GM12878 (cell line): ENCODE data around the gene FDXACB1. TPM values are rescaled to one million over a fixed set of nuclear protein-coding genes. Genes with fewer than 3 reads are reported as not detected.

Experiments used
- ATAC-seq: fragments of 200-7000 bp; cut with Tn5 transposase; 3 replicates; pipeline ENCODE4 v1.9.1; 2020; ENCODE audit warnings: mild to moderate bottlenecking, moderate library complexity
- BruUV-seq: library from RNA; stranded (reverse); fragments of 400-500 nt; replicated peaks from 2 replicates; lab custom pipeline; 2021; lab: Mats Ljungman, UMichigan
- CTCF ChIA-PET: fragments of 300-600 bp; sonication (Branson Sonifier 250); formaldehyde crosslinking; extraction: SDS; loops from one replicate; lab custom pipeline; 2021; ENCODE audit warnings: inconsistent platforms; lab: Yijun Ruan, JAX
- POLR2A ChIA-PET: fragments of 350-600 bp; formaldehyde crosslinking; extraction: SDS; loops from one replicate; lab custom pipeline; 2021; ENCODE audit warnings: inconsistent platforms; lab: Charles Lee
- RAD21 ChIA-PET: fragments of 300-600 bp; sonication (Branson Sonifier 250); formaldehyde crosslinking; loops from one replicate; lab custom pipeline; 2023; ENCODE audit warnings: antibody characterized with exemption; ENCODE audit not compliant: unreplicated experiment; lab: Charles Lee
- SMC1A ChIA-PET: fragments of 300-600 bp; sonication (Branson Sonifier 250); formaldehyde crosslinking; loops from one replicate; lab custom pipeline; 2023; ENCODE audit not compliant: unreplicated experiment, uncharacterized antibody; lab: Charles Lee
- DNase-seq: peaks from one replicate; pipeline ENCODE4 v3.0.0-alpha.2; 2011; ENCODE audit warnings: low read depth, low spot score
- FAIRE-seq: peaks from 3 replicates; lab custom pipeline; 2011; peaks lifted over from hg19 to GRCh38; lab: Jason Lieb, UNC
- H2AFZ ChIP-seq: 2 replicates; pipeline ENCODE4 v1.6.0; 2011; ENCODE audit warnings: low read depth, low read length, control low read depth; ENCODE audit not compliant: control insufficient read depth
- H3K27ac ChIP-seq: 2 replicates; pipeline ENCODE4 v1.5.1; 2011; ENCODE audit warnings: control low read depth; ENCODE audit not compliant: control insufficient read depth, insufficient read depth
- H3K27me3 ChIP-seq, 2 experiments: replicated peaks in 1 of 2; 2 replicates each; pipeline versions ENCODE4 v1.6.0 to v1.6.1; 2011; ENCODE audit warnings: low read length in 1 of 2; ENCODE audit not compliant: control insufficient read depth in 2 of 2, insufficient read depth in 2 of 2
- H3K36me3 ChIP-seq, 2 experiments: 2 replicates each; pipeline ENCODE4 v1.5.1; 2011; ENCODE audit warnings: low read length in 1 of 2; ENCODE audit not compliant: control insufficient read depth in 2 of 2, insufficient read depth in 2 of 2
- H3K4me1 ChIP-seq: 2 replicates; pipeline ENCODE4 v1.6.1; 2011; ENCODE audit warnings: mild to moderate bottlenecking, low read length, moderate library complexity, mixed read lengths; ENCODE audit not compliant: control insufficient read depth, insufficient read depth
- H3K4me2 ChIP-seq: 2 replicates; pipeline ENCODE4 v1.6.0; 2011; ENCODE audit warnings: control low read depth; ENCODE audit not compliant: control insufficient read depth, insufficient read depth
- H3K4me3 ChIP-seq: fragments of 200-600 bp; sonication (generic); 2 replicates; pipeline ENCODE4 v1.5.1; 2016
- H3K79me2 ChIP-seq: 2 replicates; pipeline ENCODE4 v1.6.0; 2011; ENCODE audit warnings: low read length; ENCODE audit not compliant: control insufficient read depth, insufficient read depth
- H3K9ac ChIP-seq: 2 replicates; pipeline ENCODE4 v1.8.0; 2011; ENCODE audit warnings: low read length, control low read depth, mixed read lengths; ENCODE audit not compliant: control insufficient read depth, insufficient read depth
- H3K9me3 ChIP-seq: replicated peaks from 3 replicates; pipeline ENCODE4 v1.5.1; 2011; ENCODE audit warnings: mild to moderate bottlenecking, low read length; ENCODE audit not compliant: control insufficient read depth, insufficient read depth
- H4K20me1 ChIP-seq: 2 replicates; pipeline ENCODE4 v1.6.0; 2011; ENCODE audit not compliant: control insufficient read depth, insufficient read depth
- BACH1 ChIP-seq: fragments of 450-650 bp; IDR thresholded peaks from 2 replicates; pipeline ENCODE4 v1.6.1; 2017; ENCODE audit warnings: mild to moderate bottlenecking, borderline replicate concordance
- BHLHE40 ChIP-seq, 2 experiments: fragments of 450-650 bp in 1 of 2; IDR thresholded peaks; 2 replicates each; pipeline ENCODE4 v1.6.1; 2011 to 2017; ENCODE audit warnings: low read depth in 2 of 2, borderline replicate concordance in 1 of 2, improper control_type of control experiment in 1 of 2, low read length in 1 of 2, mild to moderate bottlenecking in 1 of 2
- BRCA1 ChIP-seq: IDR thresholded peaks from 2 replicates; pipeline ENCODE4 v1.6.1; 2011; ENCODE audit warnings: low read depth, low read length, improper control_type of control experiment
- CHD1 ChIP-seq: IDR thresholded peaks from 2 replicates; pipeline ENCODE4 v1.6.1; 2012; ENCODE audit warnings: low read depth, low read length, improper control_type of control experiment
- DPF2 ChIP-seq: fragments of 450-650 bp; IDR thresholded peaks from 2 replicates; pipeline ENCODE4 v1.6.1; 2017; ENCODE audit warnings: mild to moderate bottlenecking
- IRF4 ChIP-seq: IDR thresholded peaks from 2 replicates; pipeline ENCODE4 v1.6.1; 2011; ENCODE audit warnings: low read depth, low read length
- JUND ChIP-seq: IDR thresholded peaks from 2 replicates; pipeline ENCODE4 v1.6.1; 2012; ENCODE audit warnings: low read depth, mild to moderate bottlenecking, low read length, improper control_type of control experiment, moderate library complexity
- KLF5 ChIP-seq: fragments of 450-650 bp; IDR thresholded peaks from 2 replicates; pipeline ENCODE4 v1.6.1; 2014; ENCODE audit warnings: mild to moderate bottlenecking; ENCODE audit not compliant: partially characterized antibody
- MLLT1 ChIP-seq: fragments of 450-650 bp; IDR thresholded peaks from 2 replicates; pipeline ENCODE4 v1.6.1; 2016; ENCODE audit warnings: mild to moderate bottlenecking
- NR2F1 ChIP-seq: fragments of 450-650 bp; conservative IDR thresholded peaks from 2 replicates; pipeline ENCODE4 v1.6.1; 2017; ENCODE audit warnings: mild to moderate bottlenecking
- POLR2A ChIP-seq: IDR thresholded peaks from 2 replicates; pipeline ENCODE4 v1.6.1; 2011; ENCODE audit warnings: low read depth, mild to moderate bottlenecking, low read length
- SREBF1 ChIP-seq: IDR thresholded peaks from 2 replicates; pipeline ENCODE4 v1.6.1; 2012; ENCODE audit warnings: mild to moderate bottlenecking, low read length
- TCF7 ChIP-seq: IDR thresholded peaks from 2 replicates; pipeline ENCODE4 v1.6.1; 2014; ENCODE audit warnings: antibody characterized with exemption, borderline replicate concordance
- ZBTB40 ChIP-seq: fragments of 450-650 bp; IDR thresholded peaks from 2 replicates; pipeline ENCODE4 v1.6.1; 2016; ENCODE audit warnings: mild to moderate bottlenecking, moderate library complexity, borderline replicate concordance
- WGBS: methylation state at CpG from one replicate; pipeline ENCODE4 v1.1.6; 2016; ENCODE audit warnings: low lambda C conversion rate; ENCODE audit not compliant: insufficient replicate concordance, insufficient coverage; ENCODE audit errors: missing lambda C conversion rate; 5-methylcytosine and 5-hydroxymethylcytosine counted together
- in situ Hi-C: fragments of 300-500 bp; cut with MboI; formaldehyde crosslinking; loops from 9 replicates; pipeline ENCODE4 v1.14.3; 2018; ENCODE audit warnings: mixed read lengths
- intact Hi-C: fragments of 100-400 bp; cut with micrococcal nuclease; formaldehyde crosslinking; loops from one replicate; pipeline ENCODE4 v1.14.2; 2022; ENCODE audit not compliant: unreplicated experiment
- polyA plus RNA-seq, 11 experiments: library from polyadenylated mRNA; depleted of rRNA in 4 of 11; unstranded in 6 of 11; stranded (reverse) in 5 of 11; fragments of >200 nt; fragmentation: Nextera tagmentation in 4 of 11; fragmentation: Illumina TruSeq in 1 of 11; extraction: Ambion mirVana in 4 of 11; extraction: Trizol in 1 of 11; gene quantifications; 1 replicate in 1 of 11; 2 replicates in 10 of 11; pipeline versions ENCODE4 v1.2.1 to v1.2.3, GENCODE V29; 2011 to 2016; ENCODE audit warnings: inconsistent platforms in 2 of 11, missing spikeins in 2 of 11, low read depth in 1 of 11
- total RNA-seq, 4 experiments: library from RNA; depleted of rRNA in 3 of 4; stranded (reverse); fragments of >200 nt in 3 of 4; fragmentation: Illumina TruSeq in 1 of 4; extraction: Trizol in 1 of 4; gene quantifications; 2 replicates each; pipeline versions ENCODE4 v1.2.1 to v1.2.3, GENCODE V29; 2013 to 2021

FDXACB1 gene
- total and polyA plus RNA-seq, 10 of the 15 experiments (the other 5 are each of a cell fraction or from before 2014, with no cell fraction given): 7.4 to 13.3 (median 9.7) TPM

- ChIA-PET SMC1A (interaction anchor here (0.7 to 2.5 kb wide), 14 partner anchors 12 to 232 kb away, joined by 3 to 21 read pairs (median 4); partner anchors contain the start of genes ALG9 and PPP2R1B), POLR2A (interaction anchor here (0.6 to 2.9 kb wide), 6 partner anchors 9 to 227 kb away, joined by 3 to 14 read pairs (median 4); partner anchors contain the start of gene SIK2), CTCF (interaction anchor here (0.6 to 2.4 kb wide), 7 partner anchors 12 to 243 kb away, joined by 3 to 8 read pairs (median 5); no protein-coding TSS in a partner anchor), RAD21 (interaction anchor here (0.8 to 2.2 kb wide), 10 partner anchors 7 to 246 kb away, joined by 3 to 17 read pairs (median 4); partner anchors contain the start of gene SIK2)
- peak overlapping the region; percentile 74 for H3K27ac ChIP-seq
- ATAC-seq: peak; percentile 87
- FAIRE-seq: peak; percentile 41
- no peaks in the 10 kb centered on the region for H3K27me3 ChIP-seq
- peak; percentile 19 for DNase-seq
- H2AFZ ChIP-seq: no peak overlapping the region
- H4K20me1 ChIP-seq: no peaks in the 10 kb centered on the region
- no peak overlapping the region for H3K4me3 ChIP-seq
- peak overlapping the region; percentile 67 for H3K4me2 ChIP-seq
- no TSS peak for BruUV-seq
- H3K79me2 ChIP-seq: no peaks in the 10 kb centered on the region
- peaks cover 17% of the 10 kb centered on the region for H3K4me1 ChIP-seq
- intact Hi-C loops (no loop called here), in situ Hi-C loops (no loop called here)
- H3K9me3 ChIP-seq: no peaks in the 10 kb centered on the region
- 61% methylated on average over 5 of the region's 5 CpGs for WGBS
- peaks cover 0 to 5% of the 10 kb centered on the region in 2 experiments; a peak in 3 of 4 replicates for H3K36me3 ChIP-seq
- no peak overlapping the region for H3K9ac ChIP-seq
- TF ChIP-seq IRF4: 0 out of 2 replicates have a peak, but pooled peaks have one; percentile 33
- no peak; the same call in 1 of the 2 replicates for TF ChIP-seq ZBTB40
- TF ChIP-seq CHD1: no peak
- TF ChIP-seq SREBF1: no peak
- 0 out of 2 replicates have a peak, but pooled peaks have one; percentile 40 for TF ChIP-seq MLLT1
- peak; percentile 82 to 91 for TF ChIP-seq BHLHE40 (IDR thresholded peaks at IDR 0.05; ENCODE audit: borderline replicate concordance in 1 of 2, low read depth in 2 of 2, low read length in 1 of 2)
- TF ChIP-seq JUND: peak; percentile 47; the same call in 1 of the 2 replicates
- TF ChIP-seq NR2F1: no peak
- TF ChIP-seq BRCA1: no peak
- no peak for TF ChIP-seq KLF5
- peak; percentile 67; the same call in 1 of the 2 replicates for TF ChIP-seq DPF2
- TF ChIP-seq POLR2A: no peak
- TF ChIP-seq BACH1: peak; percentile 50; the same call in 1 of the 2 replicates
- TF ChIP-seq TCF7: no peak
Measured at GRCh38 chr11:111829185-111829968, 49.6 kb downstream of the FDXACB1 start.
